ENCODE results near the gene INSRR.

DNA sequence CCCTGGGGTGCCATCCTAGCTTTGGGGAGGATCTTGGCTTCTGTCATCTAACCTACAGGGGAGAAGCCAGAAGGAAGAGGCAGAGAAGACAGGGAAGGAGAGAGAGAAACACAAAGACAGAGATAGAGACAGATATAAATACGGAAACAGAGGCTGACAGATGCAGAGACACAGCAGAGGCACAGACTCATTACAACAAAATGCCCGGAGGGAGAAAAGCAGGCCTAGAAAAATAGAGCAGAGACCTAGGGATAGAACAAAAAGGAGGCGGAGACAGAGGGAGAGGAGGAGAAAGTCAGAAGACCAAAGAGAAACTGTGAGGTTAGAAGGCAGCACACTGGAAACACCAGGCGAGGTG lies 36.5 kb upstream of the INSRR start:
- TF ChIP-seq POLR2A (IDR thresholded peaks at IDR 0.05; ENCODE audit: extremely low read depth, insufficient read length): no peak
- TF ChIP-seq, protein P1, sequence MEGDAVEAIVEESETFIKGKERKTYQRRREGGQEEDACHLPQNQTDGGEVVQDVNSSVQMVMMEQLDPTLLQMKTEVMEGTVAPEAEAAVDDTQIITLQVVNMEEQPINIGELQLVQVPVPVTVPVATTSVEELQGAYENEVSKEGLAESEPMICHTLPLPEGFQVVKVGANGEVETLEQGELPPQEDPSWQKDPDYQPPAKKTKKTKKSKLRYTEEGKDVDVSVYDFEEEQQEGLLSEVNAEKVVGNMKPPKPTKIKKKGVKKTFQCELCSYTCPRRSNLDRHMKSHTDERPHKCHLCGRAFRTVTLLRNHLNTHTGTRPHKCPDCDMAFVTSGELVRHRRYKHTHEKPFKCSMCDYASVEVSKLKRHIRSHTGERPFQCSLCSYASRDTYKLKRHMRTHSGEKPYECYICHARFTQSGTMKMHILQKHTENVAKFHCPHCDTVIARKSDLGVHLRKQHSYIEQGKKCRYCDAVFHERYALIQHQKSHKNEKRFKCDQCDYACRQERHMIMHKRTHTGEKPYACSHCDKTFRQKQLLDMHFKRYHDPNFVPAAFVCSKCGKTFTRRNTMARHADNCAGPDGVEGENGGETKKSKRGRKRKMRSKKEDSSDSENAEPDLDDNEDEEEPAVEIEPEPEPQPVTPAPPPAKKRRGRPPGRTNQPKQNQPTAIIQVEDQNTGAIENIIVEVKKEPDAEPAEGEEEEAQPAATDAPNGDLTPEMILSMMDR (IDR thresholded peaks at IDR 0.05; ENCODE audit: low read depth, low read length): no peak
- TF ChIP-seq, protein P2, sequence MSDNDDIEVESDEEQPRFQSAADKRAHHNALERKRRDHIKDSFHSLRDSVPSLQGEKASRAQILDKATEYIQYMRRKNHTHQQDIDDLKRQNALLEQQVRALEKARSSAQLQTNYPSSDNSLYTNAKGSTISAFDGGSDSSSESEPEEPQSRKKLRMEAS (IDR thresholded peaks at IDR 0.05; ENCODE audit: low read depth, low read length): no peak
- no peak for TF ChIP-seq MYC (IDR thresholded peaks at IDR 0.05; ENCODE audit: low read depth, low read length)
